ENCODE results near the gene GPR132. TPM values are rescaled to one million over a fixed set of nuclear protein-coding genes. Genes with fewer than 3 reads are reported as not detected.

The GPR132 gene
- total and polyA plus RNA-seq, 7 donors = 0.60 to 8.4 (median 1.9) TPM

- peaks cover 0 to 45% (median 37%) of the 10 kb centered on the region in 4 donors for H3K4me1 ChIP-seq
Observed at GRCh38 chr14:105094193-105094907, 29.1 kb upstream of the GPR132 start.

GRCh38 chr14:105093431-105094192, 28.4 kb upstream of the GPR132 start:
- Histone ChIP-seq H3K9me3 (no peaks in the 10 kb centered on the region), H3K4me1 (peaks cover 0 to 50% (median 41%) of the 10 kb centered on the region in 4 donors), H3K36me3 (no peaks in the 10 kb centered on the region), H3K4me3 (peak overlapping the region; percentile 60 to 83 (median 68)), H3K27ac (peak overlapping the region; percentile 87 to 96 (median 92)), H3K27me3 (no peaks in the 10 kb centered on the region)
- no peak for TF ChIP-seq EP300 (IDR thresholded peaks at IDR 0.05)
- TF ChIP-seq CTCF (IDR thresholded peaks at IDR 0.05) = peak in 3 of 4 experiments; percentile 11 to 34 (median 31)
- no peak for TF ChIP-seq POLR2A (IDR thresholded peaks at IDR 0.05)
- peak in 2 of 4 donors; percentile 26 to 48 for TF ChIP-seq POLR2AphosphoS5 (IDR thresholded peaks at IDR 0.05)
- intact Hi-C loops (cut with DNase I) = loop anchor here (5.0 kb wide), 3 partner anchors 116 to 259 kb away; partner anchors contain the start of genes AHNAK2 and BRF1
- 0 to 1% methylated on average over 76 of the region's 76 CpGs for WGBS, 2 donors
- peak; percentile 87 for DNase-seq

More at GRCh38 chr14:105094193-105094907, 29.1 kb upstream of the GPR132 start:
- Histone ChIP-seq H3K36me3 (no peaks in the 10 kb centered on the region), H3K27me3 (no peaks in the 10 kb centered on the region), H3K4me3 (peak overlapping the region; percentile 60 to 83 (median 68)), H3K9me3 (peaks cover 0 to under 1% (median 0%) of the 10 kb centered on the region in 4 donors), H3K27ac (peak overlapping the region; percentile 87 to 96 (median 92))
- intact Hi-C loops (cut with DNase I) = loop anchor here (5.0 kb wide), 3 partner anchors 117 to 258 kb away; partner anchors contain the start of genes AHNAK2 and BRF1
- no peak for DNase-seq
- no peak for TF ChIP-seq EP300 (IDR thresholded peaks at IDR 0.05)
- TF ChIP-seq POLR2A (IDR thresholded peaks at IDR 0.05) = no peak
- no peak for TF ChIP-seq CTCF (IDR thresholded peaks at IDR 0.05)
- TF ChIP-seq POLR2AphosphoS5 (IDR thresholded peaks at IDR 0.05) = no peak
- 48 to 68% methylated on average over 14 of the region's 14 CpGs for WGBS, 2 donors

- Histone ChIP-seq H3K27me3 (no peaks in the 10 kb centered on the region), H3K27ac (peak overlapping the region; percentile 87 to 96 (median 92)), H3K9me3 (no peaks in the 10 kb centered on the region), H3K4me3 (peak overlapping the region; percentile 60 to 83 (median 68)), H3K4me1 (peaks cover 0 to 56% (median 47%) of the 10 kb centered on the region in 4 donors), H3K36me3 (no peaks in the 10 kb centered on the region)
- peak; percentile 82 for DNase-seq
- TF ChIP-seq POLR2A (IDR thresholded peaks at IDR 0.05) (no peak), CTCF (IDR thresholded peaks at IDR 0.05) (no peak), EP300 (IDR thresholded peaks at IDR 0.05) (no peak), POLR2AphosphoS5 (IDR thresholded peaks at IDR 0.05) (peak; percentile 13 to 58 (median 42))
- WGBS, 2 donors = 1 to 2% methylated on average over 46 of the region's 46 CpGs
- intact Hi-C loops (cut with DNase I) = loop anchor here (5.0 kb wide), 3 partner anchors 116 to 259 kb away; partner anchors contain the start of genes AHNAK2 and BRF1
Observed at GRCh38 chr14:105093038-105093430, 27.8 kb upstream of the GPR132 start.

- H3K9me3 ChIP-seq = no peaks in the 10 kb centered on the region
- TF ChIP-seq EP300 (IDR thresholded peaks at IDR 0.05) (peak in 1 of 4 donors; percentile 37), POLR2AphosphoS5 (IDR thresholded peaks at IDR 0.05) (peak; percentile 26 to 71 (median 58)), CTCF (IDR thresholded peaks at IDR 0.05) (no peak)
- peak; percentile 84 for DNase-seq
- H3K27ac ChIP-seq = peak overlapping the region; percentile 87 to 96 (median 92)
- intact Hi-C loops (cut with DNase I) = loop anchor here (5.0 kb wide), 3 partner anchors 115 to 260 kb away; partner anchors contain the start of genes AHNAK2 and BRF1
- no peaks in the 10 kb centered on the region for H3K36me3 ChIP-seq
- peak overlapping the region; percentile 60 to 83 (median 68) for H3K4me3 ChIP-seq
- 13 to 48% methylated on average over 25 of the region's 25 CpGs for WGBS, 2 donors
- H3K4me1 ChIP-seq = peaks cover 0 to 60% (median 53%) of the 10 kb centered on the region in 4 donors
- no peaks in the 10 kb centered on the region for H3K27me3 ChIP-seq
Observed at GRCh38 chr14:105092171-105093037, 27.2 kb upstream of the GPR132 start.
